Measurements from ENCODE around the gene FUT1.
"Not testable (repeated sequence)": the region's sequence is repeated elsewhere in the genome, so short reads cannot be mapped to it uniquely, and the experiment has no call there.

FUT1 gene

GRCh38 chr19:48786422-48786821 lies 34.0 kb upstream of the FUT1 start:
- H2AFZ ChIP-seq (ENCODE audit: low read length, unreplicated experiment); H3K79me2 ChIP-seq (ENCODE audit: control insufficient read depth, insufficient read depth, low read length, unreplicated experiment); H3K4me3 ChIP-seq (ENCODE audit: low read depth, low read length); H3K27me3 ChIP-seq (ENCODE audit: insufficient read depth, low read length); H3K4me1 ChIP-seq (ENCODE audit: control insufficient read depth, insufficient read depth, low read length, unreplicated experiment); H3K36me3 ChIP-seq (ENCODE audit: insufficient read depth, low read length); H3K27ac ChIP-seq (ENCODE audit: low read depth, low read length): not testable (repeated sequence)

GRCh38 chr19:48784527-48784926 lies 32.1 kb upstream of the FUT1 start:
- Histone ChIP-seq H3K4me3 (ENCODE audit: low read depth, low read length) (no peak overlapping the region), H3K27me3 (ENCODE audit: insufficient read depth, low read length) (no peaks in the 10 kb centered on the region), H3K27ac (ENCODE audit: low read depth, low read length) (no peak overlapping the region), H3K79me2 (ENCODE audit: control insufficient read depth, insufficient read depth, low read length, unreplicated experiment) (no peaks in the 10 kb centered on the region), H3K36me3 (ENCODE audit: insufficient read depth, low read length) (no peaks in the 10 kb centered on the region), H3K4me1 (ENCODE audit: control insufficient read depth, insufficient read depth, low read length, unreplicated experiment) (peaks cover 4% of the 10 kb centered on the region), H2AFZ (ENCODE audit: low read length, unreplicated experiment) (no peak overlapping the region)

- H3K36me3 ChIP-seq (ENCODE audit: insufficient read depth, low read length), result no peaks in the 10 kb centered on the region
- H3K27ac ChIP-seq (ENCODE audit: low read depth, low read length), result no peak overlapping the region; the same call in 1 of the 2 replicates
- H3K4me1 ChIP-seq (ENCODE audit: control insufficient read depth, insufficient read depth, low read length, unreplicated experiment), result peaks cover 4% of the 10 kb centered on the region
- no peaks in the 10 kb centered on the region for H3K79me2 ChIP-seq (ENCODE audit: control insufficient read depth, insufficient read depth, low read length, unreplicated experiment)
- no peaks in the 10 kb centered on the region for H3K27me3 ChIP-seq (ENCODE audit: insufficient read depth, low read length)
- H2AFZ ChIP-seq (ENCODE audit: low read length, unreplicated experiment), result peak overlapping the region; percentile 75
- H3K4me3 ChIP-seq (ENCODE audit: low read depth, low read length), result no peak overlapping the region
Measured at GRCh38 chr19:48780631-48781391, 28.4 kb upstream of the FUT1 start.

- Histone ChIP-seq H3K27me3 (ENCODE audit: insufficient read depth, low read length) (no peaks in the 10 kb centered on the region), H3K79me2 (ENCODE audit: control insufficient read depth, insufficient read depth, low read length, unreplicated experiment) (no peaks in the 10 kb centered on the region), H3K4me1 (ENCODE audit: control insufficient read depth, insufficient read depth, low read length, unreplicated experiment) (peaks cover 4% of the 10 kb centered on the region), H3K27ac (ENCODE audit: low read depth, low read length) (no peak overlapping the region), H3K36me3 (ENCODE audit: insufficient read depth, low read length) (no peaks in the 10 kb centered on the region), H2AFZ (ENCODE audit: low read length, unreplicated experiment) (no peak overlapping the region), H3K4me3 (ENCODE audit: low read depth, low read length) (no peak overlapping the region)
Measured at GRCh38 chr19:48779636-48780035, 27.2 kb upstream of the FUT1 start.

GRCh38 chr19:48777720-48778119 lies 25.3 kb upstream of the FUT1 start:
- H3K27ac ChIP-seq (ENCODE audit: low read depth, low read length), result no peak overlapping the region
- H3K4me1 ChIP-seq (ENCODE audit: control insufficient read depth, insufficient read depth, low read length, unreplicated experiment), result peaks cover 4% of the 10 kb centered on the region
- no peaks in the 10 kb centered on the region for H3K27me3 ChIP-seq (ENCODE audit: insufficient read depth, low read length)
- H3K79me2 ChIP-seq (ENCODE audit: control insufficient read depth, insufficient read depth, low read length, unreplicated experiment), result no peaks in the 10 kb centered on the region
- no peak overlapping the region for H2AFZ ChIP-seq (ENCODE audit: low read length, unreplicated experiment)
- H3K36me3 ChIP-seq (ENCODE audit: insufficient read depth, low read length), result no peaks in the 10 kb centered on the region
- H3K4me3 ChIP-seq (ENCODE audit: low read depth, low read length), result no peak overlapping the region

GRCh38 chr19:48777139-48777538 lies 24.7 kb upstream of the FUT1 start:
- Histone ChIP-seq H2AFZ (ENCODE audit: low read length, unreplicated experiment) (no peak overlapping the region), H3K27me3 (ENCODE audit: insufficient read depth, low read length) (no peaks in the 10 kb centered on the region), H3K4me1 (ENCODE audit: control insufficient read depth, insufficient read depth, low read length, unreplicated experiment) (peaks cover 4% of the 10 kb centered on the region), H3K36me3 (ENCODE audit: insufficient read depth, low read length) (no peaks in the 10 kb centered on the region), H3K79me2 (ENCODE audit: control insufficient read depth, insufficient read depth, low read length, unreplicated experiment) (no peaks in the 10 kb centered on the region), H3K27ac (ENCODE audit: low read depth, low read length) (no peak overlapping the region), H3K4me3 (ENCODE audit: low read depth, low read length) (no peak overlapping the region)

- no peaks in the 10 kb centered on the region for H3K36me3 ChIP-seq (ENCODE audit: insufficient read depth, low read length)
- H3K79me2 ChIP-seq (ENCODE audit: control insufficient read depth, insufficient read depth, low read length, unreplicated experiment), result no peaks in the 10 kb centered on the region
- no peak overlapping the region for H2AFZ ChIP-seq (ENCODE audit: low read length, unreplicated experiment)
- H3K4me3 ChIP-seq (ENCODE audit: low read depth, low read length), result no peak overlapping the region
- no peaks in the 10 kb centered on the region for H3K4me1 ChIP-seq (ENCODE audit: control insufficient read depth, insufficient read depth, low read length, unreplicated experiment)
- H3K27ac ChIP-seq (ENCODE audit: low read depth, low read length), result no peak overlapping the region
- H3K27me3 ChIP-seq (ENCODE audit: insufficient read depth, low read length), result no peaks in the 10 kb centered on the region
Measured at GRCh38 chr19:48772503-48772953, 20.1 kb upstream of the FUT1 start.

- no peak overlapping the region for H3K27ac ChIP-seq (ENCODE audit: low read depth, low read length)
- no peak overlapping the region for H2AFZ ChIP-seq (ENCODE audit: low read length, unreplicated experiment)
- no peaks in the 10 kb centered on the region for H3K79me2 ChIP-seq (ENCODE audit: control insufficient read depth, insufficient read depth, low read length, unreplicated experiment)
- H3K27me3 ChIP-seq (ENCODE audit: insufficient read depth, low read length), result no peaks in the 10 kb centered on the region
- H3K36me3 ChIP-seq (ENCODE audit: insufficient read depth, low read length), result no peaks in the 10 kb centered on the region
- no peak overlapping the region for H3K4me3 ChIP-seq (ENCODE audit: low read depth, low read length)
- no peaks in the 10 kb centered on the region for H3K4me1 ChIP-seq (ENCODE audit: control insufficient read depth, insufficient read depth, low read length, unreplicated experiment)
Measured at GRCh38 chr19:48770734-48771472, 18.5 kb upstream of the FUT1 start.

- Histone ChIP-seq H3K36me3 (ENCODE audit: insufficient read depth, low read length) (no peaks in the 10 kb centered on the region), H3K79me2 (ENCODE audit: control insufficient read depth, insufficient read depth, low read length, unreplicated experiment) (no peaks in the 10 kb centered on the region), H2AFZ (ENCODE audit: low read length, unreplicated experiment) (no peak overlapping the region), H3K4me3 (ENCODE audit: low read depth, low read length) (no peak overlapping the region), H3K4me1 (ENCODE audit: control insufficient read depth, insufficient read depth, low read length, unreplicated experiment) (no peaks in the 10 kb centered on the region), H3K27me3 (ENCODE audit: insufficient read depth, low read length) (no peaks in the 10 kb centered on the region), H3K27ac (ENCODE audit: low read depth, low read length) (no peak overlapping the region)
Measured at GRCh38 chr19:48770266-48770665, 17.8 kb upstream of the FUT1 start.

GRCh38 chr19:48768994-48769713 lies 16.7 kb upstream of the FUT1 start:
- H3K27ac ChIP-seq (ENCODE audit: low read depth, low read length), result no peak overlapping the region
- H3K27me3 ChIP-seq (ENCODE audit: insufficient read depth, low read length), result no peaks in the 10 kb centered on the region
- H3K4me1 ChIP-seq (ENCODE audit: control insufficient read depth, insufficient read depth, low read length, unreplicated experiment), result no peaks in the 10 kb centered on the region
- H3K4me3 ChIP-seq (ENCODE audit: low read depth, low read length), result no peak overlapping the region
- no peak overlapping the region for H2AFZ ChIP-seq (ENCODE audit: low read length, unreplicated experiment)
- H3K36me3 ChIP-seq (ENCODE audit: insufficient read depth, low read length), result no peaks in the 10 kb centered on the region
- H3K79me2 ChIP-seq (ENCODE audit: control insufficient read depth, insufficient read depth, low read length, unreplicated experiment), result no peaks in the 10 kb centered on the region

Measured in ACC112 (cell line).